Retinal pigment epithelial cell (primary cell): Measurements from ENCODE around the gene ARHGAP25.

ENCODE experiments used
- DNase-seq: peaks from one replicate; pipeline ENCODE4 v3.0.0-alpha.2; 2010; ENCODE audit warnings: low read depth
- H3K4me3 ChIP-seq: 2 replicates; pipeline ENCODE4 v1.5.1; 2011; ENCODE audit warnings: mild to moderate bottlenecking, low read length, control low read depth, moderate library complexity
- TF ChIP-seq, protein P1 (sequence below): conservative IDR thresholded peaks from 2 replicates; pipeline ENCODE4 v1.5.1; 2011; ENCODE audit warnings: low read depth, low read length, control low read depth, inconsistent platforms

The ARHGAP25 gene

DNA sequence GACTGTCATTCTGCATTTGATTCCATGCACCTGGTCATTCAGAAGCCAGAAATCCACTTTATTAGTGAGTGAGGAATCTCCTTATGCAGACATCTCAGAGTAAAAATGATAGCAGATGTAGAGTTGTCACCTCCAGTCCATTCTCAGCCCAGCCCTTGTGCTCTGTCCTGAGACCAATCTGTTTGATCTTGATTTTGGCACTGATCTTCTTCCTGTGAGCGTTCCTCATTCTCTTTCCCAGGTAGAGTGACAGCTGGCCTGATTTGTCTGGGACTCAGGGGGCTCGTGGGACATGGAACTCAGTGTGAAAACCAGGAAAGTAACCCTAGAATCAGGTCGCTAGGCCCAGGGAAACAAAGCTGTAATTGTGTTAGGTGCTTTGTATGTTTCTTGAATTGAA lies 8.9 kb downstream of the ARHGAP25 start:
- DNase-seq, result no peak
- H3K4me3 ChIP-seq, result no peak overlapping the region
- TF ChIP-seq, protein P1, sequence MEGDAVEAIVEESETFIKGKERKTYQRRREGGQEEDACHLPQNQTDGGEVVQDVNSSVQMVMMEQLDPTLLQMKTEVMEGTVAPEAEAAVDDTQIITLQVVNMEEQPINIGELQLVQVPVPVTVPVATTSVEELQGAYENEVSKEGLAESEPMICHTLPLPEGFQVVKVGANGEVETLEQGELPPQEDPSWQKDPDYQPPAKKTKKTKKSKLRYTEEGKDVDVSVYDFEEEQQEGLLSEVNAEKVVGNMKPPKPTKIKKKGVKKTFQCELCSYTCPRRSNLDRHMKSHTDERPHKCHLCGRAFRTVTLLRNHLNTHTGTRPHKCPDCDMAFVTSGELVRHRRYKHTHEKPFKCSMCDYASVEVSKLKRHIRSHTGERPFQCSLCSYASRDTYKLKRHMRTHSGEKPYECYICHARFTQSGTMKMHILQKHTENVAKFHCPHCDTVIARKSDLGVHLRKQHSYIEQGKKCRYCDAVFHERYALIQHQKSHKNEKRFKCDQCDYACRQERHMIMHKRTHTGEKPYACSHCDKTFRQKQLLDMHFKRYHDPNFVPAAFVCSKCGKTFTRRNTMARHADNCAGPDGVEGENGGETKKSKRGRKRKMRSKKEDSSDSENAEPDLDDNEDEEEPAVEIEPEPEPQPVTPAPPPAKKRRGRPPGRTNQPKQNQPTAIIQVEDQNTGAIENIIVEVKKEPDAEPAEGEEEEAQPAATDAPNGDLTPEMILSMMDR, result no peak

DNA sequence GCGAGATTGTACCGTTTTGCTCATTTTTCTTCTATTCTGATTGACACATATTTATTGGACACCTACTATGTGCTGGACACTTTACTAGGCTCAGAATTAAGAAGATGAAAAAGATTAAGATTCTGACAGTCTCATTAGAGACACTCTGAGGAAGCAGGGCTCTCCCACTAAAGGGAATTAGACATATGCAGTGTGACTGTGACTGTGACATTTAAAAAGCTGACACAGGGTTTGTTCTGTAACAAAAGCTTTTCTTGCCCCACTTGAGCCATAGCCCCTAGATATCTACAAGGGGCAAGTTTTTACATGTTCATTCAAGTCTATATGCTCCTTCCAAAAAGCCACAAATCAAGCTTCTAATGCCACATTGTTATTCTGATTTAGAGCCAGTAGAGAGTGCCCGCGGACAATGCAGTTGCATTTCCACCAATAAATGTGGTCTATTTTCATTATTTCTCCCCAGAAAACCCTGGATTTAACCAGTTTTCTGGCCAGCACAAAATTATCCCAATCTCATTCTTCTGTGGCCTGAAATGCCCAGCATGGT lies 9.8 kb downstream of the ARHGAP25 start:
- H3K4me3 ChIP-seq, result no peak overlapping the region
- TF ChIP-seq, protein P1, result peak; percentile 8
- no peak for DNase-seq

DNA sequence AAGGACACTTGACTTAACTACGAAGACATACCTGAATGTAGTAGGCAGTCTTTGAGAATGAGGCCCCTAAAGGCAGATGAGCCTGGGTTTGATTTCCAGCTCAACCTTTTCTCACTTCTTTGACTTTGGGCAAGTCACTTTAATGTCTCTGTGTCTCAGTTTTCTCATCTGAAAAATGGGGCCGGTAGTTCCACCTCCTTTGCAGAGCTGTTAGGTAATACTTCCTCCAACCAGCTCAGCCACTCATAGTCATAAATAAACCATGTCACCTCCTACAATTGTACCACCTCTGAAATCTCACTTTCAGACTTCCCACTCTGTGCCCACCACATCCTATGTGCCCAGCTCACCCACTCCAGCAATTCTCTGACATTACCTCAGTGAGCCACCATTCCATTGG lies 10.4 kb downstream of the ARHGAP25 start:
- no peak for DNase-seq
- TF ChIP-seq, protein P1, result no peak
- no peak overlapping the region for H3K4me3 ChIP-seq

DNA sequence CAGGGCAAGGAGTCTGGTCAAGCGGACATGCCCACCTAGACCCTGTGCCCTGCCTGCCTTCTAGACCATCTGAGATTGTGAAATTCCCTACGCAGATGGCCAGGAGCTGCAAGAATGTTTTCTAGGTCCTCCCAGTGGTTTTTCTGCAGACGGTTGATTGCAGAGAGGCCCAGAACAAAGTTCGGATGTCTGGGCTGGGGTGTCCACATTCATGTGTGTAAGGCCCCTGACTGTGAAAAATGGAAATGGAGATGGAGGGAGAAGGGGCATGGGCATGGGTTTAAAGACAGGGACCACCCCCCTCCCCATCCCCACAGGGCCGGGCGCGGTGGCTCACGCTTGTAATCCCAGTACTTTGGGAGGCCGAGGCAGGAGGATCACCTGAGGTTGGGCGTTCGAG lies 11.8 kb downstream of the ARHGAP25 start:
- no peak overlapping the region for H3K4me3 ChIP-seq
- TF ChIP-seq, protein P1, result no peak
- no peak for DNase-seq

DNA sequence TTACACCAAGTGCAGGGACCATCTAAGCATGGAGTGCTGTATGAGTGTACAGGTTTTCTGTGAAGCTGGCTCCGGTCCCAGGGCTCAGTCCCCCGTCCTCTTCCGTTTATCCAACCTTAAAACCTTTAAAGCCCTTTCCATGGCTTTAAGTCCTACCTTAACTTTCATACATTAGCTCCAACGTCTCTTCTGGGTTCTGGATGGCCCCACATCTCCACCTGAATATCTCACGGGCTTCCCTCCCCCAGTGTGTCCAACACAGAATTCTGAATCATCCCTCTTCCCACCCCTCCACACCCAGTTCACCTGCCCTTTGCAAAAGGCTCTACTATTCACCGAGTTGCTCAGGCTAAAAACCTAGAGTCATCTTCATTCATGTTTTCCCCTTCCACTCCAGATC lies 12.8 kb downstream of the ARHGAP25 start:
- TF ChIP-seq, protein P1, result no peak
- no peak for DNase-seq
- H3K4me3 ChIP-seq, result no peak overlapping the region

DNA sequence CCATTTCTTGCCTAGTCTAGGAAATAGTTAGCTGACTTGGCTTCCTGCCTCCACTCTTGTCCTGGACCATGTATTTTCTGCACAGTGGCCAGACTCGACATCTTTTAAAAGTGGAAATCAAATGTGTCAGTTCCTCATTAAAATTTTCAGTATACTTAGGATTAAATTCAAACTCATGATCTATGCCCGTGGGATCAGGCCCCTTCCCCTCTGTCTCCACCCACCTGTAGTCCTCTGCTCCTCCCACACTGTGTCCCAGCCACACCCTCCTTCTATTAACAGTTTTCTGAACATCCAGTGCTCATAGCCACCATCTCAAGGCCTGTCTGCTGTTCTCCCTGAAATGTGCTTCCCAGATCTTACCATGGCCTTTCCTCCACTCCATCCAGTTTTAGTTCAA lies 13.3 kb downstream of the ARHGAP25 start:
- no peak for DNase-seq
- no peak overlapping the region for H3K4me3 ChIP-seq
- TF ChIP-seq, protein P1, result no peak

DNA sequence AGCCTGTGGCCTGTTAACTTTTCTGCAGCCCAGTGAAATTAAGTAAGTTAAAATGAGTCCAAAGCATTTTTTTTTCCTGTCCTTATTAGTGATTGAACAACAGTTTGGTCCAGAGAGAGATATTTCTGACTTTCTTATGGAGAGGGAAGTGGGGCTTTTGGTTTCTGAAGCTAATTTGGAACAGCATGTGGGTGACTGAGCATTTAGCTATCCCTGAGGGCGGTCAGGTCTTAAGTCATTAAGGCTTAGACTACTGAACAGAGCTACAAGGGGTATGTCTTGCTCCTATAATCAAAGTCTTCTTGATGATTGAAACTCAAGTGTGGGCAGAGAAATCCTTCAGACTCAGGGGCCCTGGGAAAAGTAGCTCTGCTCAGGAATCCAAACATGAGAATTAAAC lies 14.0 kb downstream of the ARHGAP25 start:
- no peak overlapping the region for H3K4me3 ChIP-seq
- TF ChIP-seq, protein P1, result no peak
- peak; percentile 14 for DNase-seq
